GM19023 (cell line): Measurements from ENCODE around the gene PCGF6.
"Not testable (repeated sequence)": the region's sequence is repeated elsewhere in the genome, so short reads cannot be mapped to it uniquely, and the experiment has no call there.

Source experiments
- ATAC-seq: cut with Tn5 transposase; IDR thresholded peaks from one replicate; pipeline ENCODE4 v1.9.1; 2021; ENCODE audit warnings: mild to moderate bottlenecking, moderate library complexity; ENCODE audit not compliant: unreplicated experiment

PCGF6 gene

DNA sequence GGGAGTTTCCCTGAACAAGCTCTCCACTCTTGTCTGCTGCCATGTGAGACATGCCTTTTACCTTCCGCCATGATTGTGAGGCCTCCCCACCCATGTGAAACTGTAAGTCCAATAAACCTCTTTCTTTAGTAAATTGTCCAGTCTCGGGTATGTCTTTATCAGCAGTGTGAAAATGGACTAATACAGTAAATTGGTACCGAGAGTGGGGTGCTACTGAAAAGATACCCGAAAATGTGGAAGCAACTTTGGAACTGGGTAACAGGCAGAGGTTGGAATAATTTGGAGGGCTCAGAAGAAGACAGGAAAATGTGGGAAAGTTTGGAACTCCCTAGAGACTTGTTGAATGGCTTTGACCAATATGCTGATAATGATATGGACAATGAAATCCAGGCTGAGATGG lies 92.0 kb downstream of the PCGF6 start:
- not testable (repeated sequence) for ATAC-seq

DNA sequence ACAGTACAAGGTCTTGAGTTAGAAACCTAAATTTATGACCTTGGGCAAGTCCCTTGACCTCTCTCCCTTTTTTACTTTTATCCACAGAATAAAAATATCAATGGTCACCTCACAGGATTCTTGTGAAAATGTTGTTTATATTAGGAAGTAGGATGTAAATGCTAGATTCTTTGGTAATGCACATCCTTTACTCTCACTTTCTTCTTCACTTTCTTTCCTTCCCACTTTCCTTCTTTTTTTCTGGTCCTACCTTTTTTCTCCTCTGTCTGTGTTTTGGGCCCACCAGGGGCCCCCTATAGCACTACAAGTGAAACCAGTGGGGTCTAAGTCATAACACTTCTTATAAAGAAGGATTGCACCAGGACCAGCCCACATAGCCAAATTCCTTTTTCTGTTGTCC lies 93.1 kb downstream of the PCGF6 start:
- ATAC-seq = no peak

DNA sequence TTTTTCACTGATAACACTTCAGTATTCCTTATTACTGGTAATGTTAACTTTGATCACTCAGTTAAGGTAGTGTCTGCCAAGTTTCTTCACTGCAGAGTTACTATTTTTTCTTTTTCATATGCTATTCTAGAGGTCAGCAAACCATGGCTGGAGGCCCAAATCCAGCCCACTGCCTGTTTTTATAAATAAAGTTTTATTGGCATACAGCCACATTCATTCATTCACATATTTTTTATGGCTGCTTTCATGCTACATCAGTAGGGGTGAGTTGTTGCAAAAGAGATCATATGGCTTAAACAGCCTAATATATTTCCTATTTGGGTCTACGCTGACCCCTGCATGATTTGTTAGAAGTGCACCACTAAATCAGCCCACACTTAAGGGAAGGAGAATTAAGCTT lies 94.3 kb downstream of the PCGF6 start:
- no peak for ATAC-seq

DNA sequence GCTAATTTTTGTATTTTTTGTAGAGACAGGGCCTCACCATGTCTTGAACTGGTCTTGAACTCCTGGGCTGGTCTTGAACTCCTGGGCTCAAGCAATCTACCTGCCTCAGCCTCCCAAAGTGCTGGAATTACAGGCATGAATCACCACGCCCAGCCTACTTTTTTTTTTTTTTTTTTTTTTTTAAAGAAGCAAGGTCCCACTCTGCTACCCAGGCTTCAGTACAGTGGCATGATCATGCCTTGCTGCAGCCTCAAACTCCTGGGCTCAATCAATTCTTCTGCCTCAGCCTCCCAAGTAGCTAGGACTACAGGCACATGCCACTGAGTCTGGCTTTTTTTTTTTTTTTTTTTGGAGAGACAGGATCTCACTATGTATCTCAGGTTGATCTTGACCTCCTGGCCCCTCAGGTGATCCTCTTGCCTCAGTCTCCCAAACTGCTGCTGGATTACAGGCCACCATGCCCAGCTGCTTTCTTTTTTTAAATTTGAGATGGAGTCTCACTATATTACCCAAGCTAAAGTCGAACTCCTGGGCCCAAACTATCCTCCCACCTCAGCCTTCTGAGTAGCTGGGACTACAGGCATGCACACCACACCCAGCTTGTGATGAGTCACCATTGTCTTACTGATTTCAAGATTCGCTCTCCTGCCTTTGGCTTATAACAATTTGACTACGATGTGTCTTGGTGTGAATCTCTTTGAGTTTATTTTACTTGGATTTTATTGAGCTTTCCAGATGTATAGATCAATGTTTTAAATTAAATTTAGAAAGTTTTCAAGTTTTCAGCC lies 96.2 kb downstream of the PCGF6 start:
- no peak for ATAC-seq

DNA sequence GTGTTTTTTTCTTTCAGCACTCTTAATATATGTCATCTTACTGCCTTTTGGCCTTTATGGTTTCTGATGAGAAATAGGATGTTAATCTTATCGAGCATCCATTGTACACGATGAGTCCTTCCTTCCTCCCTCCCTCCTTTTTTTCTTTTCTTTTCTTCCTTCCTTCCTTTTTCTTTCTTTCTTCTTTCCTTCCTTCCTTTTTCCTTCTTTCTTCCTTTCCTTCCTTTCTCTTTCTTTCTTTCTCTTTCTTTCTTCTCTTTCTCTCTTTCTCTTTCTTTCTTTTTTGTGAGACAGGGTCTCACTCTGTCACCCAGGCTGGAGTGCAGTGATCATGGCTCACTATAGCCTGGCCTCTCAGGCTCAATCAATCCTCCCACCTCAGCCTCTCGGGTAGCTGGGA lies 96.8 kb downstream of the PCGF6 start:
- no peak for ATAC-seq
